Measurements from ENCODE around the gene ZFP42.
"Not testable (repeated sequence)": the region's sequence is repeated elsewhere in the genome, so short reads cannot be mapped to it uniquely, and the experiment has no call there.

ZFP42 gene

GRCh38 chr4:187995322-187996207 is at the start of gene ZFP42:
TSS of gene ZFP42 (plus strand) at chr4:187995771. CDS start at chr4:188002808, 7,037 bp downstream.
- DNase-seq (ENCODE audit: low read depth in 4 of 4, low spot score in 1 of 4) = no peak

- no peak for DNase-seq (ENCODE audit: low read depth in 4 of 4, low spot score in 1 of 4)
Measured at GRCh38 chr4:187961171-187961570, 34.4 kb upstream of the ZFP42 start.

GRCh38 chr4:187961961-187962360 is 33.6 kb upstream of the ZFP42 start:
- no peak for DNase-seq (ENCODE audit: low read depth in 4 of 4, low spot score in 1 of 4)

- no peak for DNase-seq (ENCODE audit: low read depth in 4 of 4, low spot score in 1 of 4)
Measured at GRCh38 chr4:187962926-187963325, 32.6 kb upstream of the ZFP42 start.

- no peak for DNase-seq (ENCODE audit: low read depth in 4 of 4, low spot score in 1 of 4)
Measured at GRCh38 chr4:187965726-187966125, 29.8 kb upstream of the ZFP42 start.

GRCh38 chr4:187972135-187972534 is 23.4 kb upstream of the ZFP42 start:
- DNase-seq (ENCODE audit: low read depth in 4 of 4, low spot score in 1 of 4) = no peak

GRCh38 chr4:187983746-187984145 is 11.8 kb upstream of the ZFP42 start:
- DNase-seq (ENCODE audit: low read depth in 4 of 4, low spot score in 1 of 4) = no peak

- DNase-seq (ENCODE audit: low read depth in 4 of 4, low spot score in 1 of 4) = no peak
Measured at GRCh38 chr4:187992971-187993370, 2.6 kb upstream of the ZFP42 start.

- no peak for DNase-seq (ENCODE audit: low read depth in 4 of 4, low spot score in 1 of 4)
Measured at GRCh38 chr4:187993827-187994226, 1.7 kb upstream of the ZFP42 start.

- DNase-seq (ENCODE audit: low read depth in 4 of 4, low spot score in 1 of 4) = no peak
Measured at GRCh38 chr4:187996502-187997177, 1.1 kb downstream of the ZFP42 start.

- DNase-seq (ENCODE audit: low read depth in 4 of 4, low spot score in 1 of 4) = not testable (repeated sequence)
Measured at GRCh38 chr4:187997991-187998390, 2.4 kb downstream of the ZFP42 start.

- DNase-seq (ENCODE audit: low read depth in 4 of 4, low spot score in 1 of 4) = no peak
Measured at GRCh38 chr4:187999406-187999932, 3.9 kb downstream of the ZFP42 start.

- no peak for DNase-seq (ENCODE audit: low read depth in 4 of 4, low spot score in 1 of 4)
Measured at GRCh38 chr4:188002323-188002722, 6.8 kb downstream of the ZFP42 start.

- DNase-seq (ENCODE audit: low read depth in 4 of 4, low spot score in 1 of 4) = no peak
Measured at GRCh38 chr4:188002751-188003150, 7.2 kb downstream of the ZFP42 start.

- no peak for DNase-seq (ENCODE audit: low read depth in 4 of 4, low spot score in 1 of 4)
Measured at GRCh38 chr4:188005561-188005960, 10.0 kb downstream of the ZFP42 start.

- no peak for DNase-seq (ENCODE audit: low read depth in 4 of 4, low spot score in 1 of 4)
Measured at GRCh38 chr4:188006285-188006848, 10.8 kb downstream of the ZFP42 start.

- no peak for DNase-seq (ENCODE audit: low read depth in 4 of 4, low spot score in 1 of 4)
Measured at GRCh38 chr4:188008377-188008776, 12.8 kb downstream of the ZFP42 start.

GRCh38 chr4:188012426-188012945 is 16.9 kb downstream of the ZFP42 start:
- DNase-seq (ENCODE audit: low read depth in 4 of 4, low spot score in 1 of 4) = no peak

GRCh38 chr4:188015025-188015940 is 19.7 kb downstream of the ZFP42 start:
- DNase-seq (ENCODE audit: low read depth in 4 of 4, low spot score in 1 of 4) = no peak

- DNase-seq (ENCODE audit: low read depth in 4 of 4, low spot score in 1 of 4) = no peak
Measured at GRCh38 chr4:188016754-188017153, 21.2 kb downstream of the ZFP42 start.
